Ishikawa (cell line): ENCODE data around the gene GNL1.

ENCODE experiments used
- CEBPB ChIP-seq: IDR thresholded peaks from 2 replicates; pipeline ENCODE4 v1.6.1; 2012
- CREB1 ChIP-seq: IDR thresholded peaks from 2 replicates; pipeline ENCODE4 v1.6.1; 2012; ENCODE audit warnings: low read depth
- EGR1 ChIP-seq: IDR thresholded peaks from 2 replicates; pipeline ENCODE4 v1.6.1; 2012
- EP300 ChIP-seq: IDR thresholded peaks from 2 replicates; pipeline ENCODE4 v1.6.1; 2012; ENCODE audit warnings: borderline replicate concordance
- FOXM1 ChIP-seq: IDR thresholded peaks from 2 replicates; pipeline ENCODE4 v1.6.1; 2012; ENCODE audit warnings: low read depth, borderline replicate concordance
- NFIC ChIP-seq: IDR thresholded peaks from 2 replicates; pipeline ENCODE4 v1.6.1; 2012
- RAD21 ChIP-seq: IDR thresholded peaks from 2 replicates; pipeline ENCODE4 v1.6.1; 2012; ENCODE audit warnings: low read depth
- TAF1 ChIP-seq: IDR thresholded peaks from 2 replicates; pipeline ENCODE4 v1.6.1; 2012; ENCODE audit warnings: low read depth, mild to moderate bottlenecking
- TCF12 ChIP-seq: IDR thresholded peaks from 2 replicates; pipeline ENCODE4 v1.6.1; 2012; ENCODE audit warnings: low read depth
- YY1 ChIP-seq: IDR thresholded peaks from 2 replicates; pipeline ENCODE4 v1.6.1; 2012; ENCODE audit warnings: low read depth
- ZBTB7A ChIP-seq: IDR thresholded peaks from 2 replicates; pipeline ENCODE4 v1.6.1; 2012; ENCODE audit warnings: low read depth
- TF ChIP-seq, protein P1 (sequence below): IDR thresholded peaks from 2 replicates; pipeline ENCODE4 v1.6.1; 2012
- TF ChIP-seq, protein P2 (sequence below): IDR thresholded peaks from 2 replicates; pipeline ENCODE4 v1.6.1; 2012; ENCODE audit warnings: low read depth, mild to moderate bottlenecking
- TF ChIP-seq, protein P3 (sequence below): IDR thresholded peaks from 2 replicates; pipeline ENCODE4 v1.6.1; 2012

DNA sequence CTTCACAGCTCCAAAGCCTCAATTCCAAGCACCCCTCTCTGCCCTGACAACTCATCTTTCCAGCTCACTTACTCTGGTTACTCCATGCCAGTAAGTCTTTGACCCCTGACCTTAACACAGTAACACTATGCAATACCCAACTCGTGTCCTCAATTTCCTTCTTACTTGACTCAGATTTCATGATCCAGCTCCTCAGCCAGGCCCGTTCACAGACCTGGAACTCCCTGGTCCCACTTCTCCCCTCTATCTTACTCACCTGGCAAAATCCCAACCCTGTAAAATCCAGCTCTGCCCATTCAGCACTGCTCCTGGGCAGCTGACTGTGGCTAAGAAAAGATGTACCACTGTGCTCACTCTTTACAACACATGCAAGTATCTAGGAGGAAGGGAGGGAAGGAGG lies 7.9 kb downstream of the GNL1 start:
- TF ChIP-seq, protein P1, sequence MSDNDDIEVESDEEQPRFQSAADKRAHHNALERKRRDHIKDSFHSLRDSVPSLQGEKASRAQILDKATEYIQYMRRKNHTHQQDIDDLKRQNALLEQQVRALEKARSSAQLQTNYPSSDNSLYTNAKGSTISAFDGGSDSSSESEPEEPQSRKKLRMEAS = no peak
- TF ChIP-seq CREB1 (no peak), EP300 (no peak), CEBPB (no peak), EGR1 (no peak), TAF1 (no peak), NFIC (no peak), TCF12 (no peak), FOXM1 (no peak), RAD21 (no peak), YY1 (no peak), ZBTB7A (no peak)
- TF ChIP-seq, protein P2, sequence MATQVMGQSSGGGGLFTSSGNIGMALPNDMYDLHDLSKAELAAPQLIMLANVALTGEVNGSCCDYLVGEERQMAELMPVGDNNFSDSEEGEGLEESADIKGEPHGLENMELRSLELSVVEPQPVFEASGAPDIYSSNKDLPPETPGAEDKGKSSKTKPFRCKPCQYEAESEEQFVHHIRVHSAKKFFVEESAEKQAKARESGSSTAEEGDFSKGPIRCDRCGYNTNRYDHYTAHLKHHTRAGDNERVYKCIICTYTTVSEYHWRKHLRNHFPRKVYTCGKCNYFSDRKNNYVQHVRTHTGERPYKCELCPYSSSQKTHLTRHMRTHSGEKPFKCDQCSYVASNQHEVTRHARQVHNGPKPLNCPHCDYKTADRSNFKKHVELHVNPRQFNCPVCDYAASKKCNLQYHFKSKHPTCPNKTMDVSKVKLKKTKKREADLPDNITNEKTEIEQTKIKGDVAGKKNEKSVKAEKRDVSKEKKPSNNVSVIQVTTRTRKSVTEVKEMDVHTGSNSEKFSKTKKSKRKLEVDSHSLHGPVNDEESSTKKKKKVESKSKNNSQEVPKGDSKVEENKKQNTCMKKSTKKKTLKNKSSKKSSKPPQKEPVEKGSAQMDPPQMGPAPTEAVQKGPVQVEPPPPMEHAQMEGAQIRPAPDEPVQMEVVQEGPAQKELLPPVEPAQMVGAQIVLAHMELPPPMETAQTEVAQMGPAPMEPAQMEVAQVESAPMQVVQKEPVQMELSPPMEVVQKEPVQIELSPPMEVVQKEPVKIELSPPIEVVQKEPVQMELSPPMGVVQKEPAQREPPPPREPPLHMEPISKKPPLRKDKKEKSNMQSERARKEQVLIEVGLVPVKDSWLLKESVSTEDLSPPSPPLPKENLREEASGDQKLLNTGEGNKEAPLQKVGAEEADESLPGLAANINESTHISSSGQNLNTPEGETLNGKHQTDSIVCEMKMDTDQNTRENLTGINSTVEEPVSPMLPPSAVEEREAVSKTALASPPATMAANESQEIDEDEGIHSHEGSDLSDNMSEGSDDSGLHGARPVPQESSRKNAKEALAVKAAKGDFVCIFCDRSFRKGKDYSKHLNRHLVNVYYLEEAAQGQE = no peak
- TF ChIP-seq, protein P3, sequence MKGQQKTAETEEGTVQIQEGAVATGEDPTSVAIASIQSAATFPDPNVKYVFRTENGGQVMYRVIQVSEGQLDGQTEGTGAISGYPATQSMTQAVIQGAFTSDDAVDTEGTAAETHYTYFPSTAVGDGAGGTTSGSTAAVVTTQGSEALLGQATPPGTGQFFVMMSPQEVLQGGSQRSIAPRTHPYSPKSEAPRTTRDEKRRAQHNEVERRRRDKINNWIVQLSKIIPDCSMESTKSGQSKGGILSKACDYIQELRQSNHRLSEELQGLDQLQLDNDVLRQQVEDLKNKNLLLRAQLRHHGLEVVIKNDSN = no peak
